HG03575 (cell line): Measurements from ENCODE around the gene GRID1.

Experiments used
- ATAC-seq: cut with Tn5 transposase; IDR thresholded peaks from one replicate; pipeline ENCODE4 v1.9.1; 2021; ENCODE audit not compliant: unreplicated experiment, insufficient number of reproducible peaks, low FRiP score; ENCODE audit errors: extremely low read depth

GRID1 gene

DNA sequence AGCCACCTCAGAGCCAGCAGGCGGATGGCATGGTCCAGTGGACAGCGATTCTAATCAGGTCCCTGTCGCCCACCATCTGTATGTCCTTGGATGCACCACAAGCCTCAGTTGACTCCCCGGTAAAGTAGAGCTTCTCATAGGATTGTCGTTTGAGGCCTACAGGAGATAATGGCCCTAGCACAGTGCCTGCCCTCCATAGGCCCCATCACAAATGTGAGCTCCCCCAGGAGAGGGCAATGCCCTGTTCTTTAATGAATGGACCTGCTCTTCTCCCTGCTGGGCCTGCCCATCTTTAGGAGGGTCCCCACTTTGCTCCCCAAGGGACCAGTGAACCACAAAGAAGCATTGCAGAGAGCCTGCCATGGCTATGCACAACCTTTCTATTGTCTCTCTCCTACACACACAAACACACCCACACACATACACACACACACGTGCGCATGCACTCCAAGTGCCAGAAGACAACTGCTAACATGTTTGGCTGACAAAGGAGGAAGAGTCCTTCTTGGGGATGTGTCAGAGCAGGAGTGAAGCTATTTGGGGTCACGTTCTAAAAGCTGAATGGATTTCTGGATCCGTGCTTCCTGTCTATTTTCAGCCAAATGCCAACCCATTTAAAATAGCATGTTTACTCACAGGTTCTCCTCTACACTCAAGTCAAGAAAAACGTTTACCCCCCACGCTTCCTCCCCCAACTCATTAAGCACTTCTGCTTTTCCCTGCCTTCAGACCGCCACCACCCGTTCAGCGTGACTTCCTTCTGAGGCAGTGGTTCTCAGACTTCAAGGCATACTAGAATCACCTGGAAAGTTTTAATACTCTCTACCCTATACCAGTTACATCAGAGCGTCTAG is 196.1 kb downstream of the GRID1 start:
- no peak for ATAC-seq

DNA sequence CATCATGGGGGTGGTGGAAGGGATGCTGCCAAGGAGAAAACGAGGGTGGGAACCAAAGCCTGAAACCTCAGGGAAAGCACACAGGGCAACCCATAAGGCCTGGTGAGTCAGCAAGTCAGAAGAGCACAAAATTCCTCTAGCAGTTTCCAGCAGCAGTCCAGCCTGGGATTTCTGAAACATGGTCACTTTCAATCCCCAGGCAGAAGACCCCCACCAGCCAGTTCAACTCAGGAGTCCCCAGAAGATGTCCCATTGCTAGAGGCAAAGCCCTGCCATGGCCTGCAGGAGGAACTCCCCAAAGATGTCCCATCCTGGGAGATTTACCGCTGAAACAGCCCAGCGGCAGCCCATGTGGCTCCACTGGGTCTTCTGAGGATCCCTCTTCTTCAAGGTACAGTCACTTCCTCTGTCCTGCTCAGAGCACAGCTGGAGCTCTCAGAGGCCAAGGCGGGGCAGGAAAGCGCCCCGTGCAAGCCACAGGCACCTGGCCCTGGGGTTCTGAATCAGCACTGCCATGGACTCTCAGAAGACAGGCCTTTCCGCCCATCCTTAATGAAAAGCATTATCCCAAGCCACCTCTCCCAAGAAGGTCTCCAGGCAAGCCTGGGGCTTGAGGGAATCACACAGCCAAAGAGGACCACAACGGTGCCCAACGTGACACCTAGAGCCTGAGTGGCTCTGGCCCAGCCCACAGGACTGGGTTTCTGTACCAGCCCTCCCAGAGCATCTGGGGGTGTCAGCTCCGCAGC is 196.9 kb downstream of the GRID1 start:
- ATAC-seq, result no peak

DNA sequence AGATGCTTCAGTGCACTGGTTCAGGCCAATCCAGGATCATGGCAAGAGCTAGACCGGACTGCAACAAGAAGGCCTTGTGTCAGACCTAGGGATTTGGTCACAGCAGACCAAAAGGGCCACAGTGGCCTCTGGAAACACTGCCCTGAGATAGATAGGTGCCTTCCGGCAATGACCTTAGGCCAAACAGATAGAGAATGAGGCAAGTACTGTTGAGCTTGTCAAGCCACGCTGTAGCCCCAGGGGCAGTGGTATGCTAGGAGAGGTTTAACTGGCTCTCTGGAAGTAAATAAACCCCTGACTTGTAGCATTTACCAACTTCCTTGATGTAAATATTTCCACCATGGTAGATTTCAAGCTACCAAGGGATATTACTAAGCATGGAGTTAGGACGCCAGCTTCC is 197.5 kb downstream of the GRID1 start:
- no peak for ATAC-seq

DNA sequence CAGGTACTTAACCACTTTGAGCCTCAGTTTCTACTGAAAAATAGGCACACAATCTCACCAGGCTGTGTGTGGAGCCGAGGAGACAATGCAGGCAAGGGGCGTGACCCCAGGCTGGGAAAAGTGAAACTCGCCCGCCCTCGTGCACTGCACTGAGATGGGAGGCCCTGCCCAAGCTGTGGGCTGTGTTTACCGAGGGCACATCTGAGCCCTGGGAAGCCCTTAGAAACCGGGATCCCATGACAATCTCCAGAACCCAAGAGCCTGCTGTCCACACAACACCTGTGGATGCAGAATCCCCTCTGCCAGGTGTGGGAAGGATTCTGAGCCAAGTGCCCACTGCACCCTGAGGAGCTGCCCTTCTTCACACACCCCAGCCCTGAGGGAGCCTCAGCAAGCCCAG is 198.3 kb downstream of the GRID1 start:
- ATAC-seq, result no peak

DNA sequence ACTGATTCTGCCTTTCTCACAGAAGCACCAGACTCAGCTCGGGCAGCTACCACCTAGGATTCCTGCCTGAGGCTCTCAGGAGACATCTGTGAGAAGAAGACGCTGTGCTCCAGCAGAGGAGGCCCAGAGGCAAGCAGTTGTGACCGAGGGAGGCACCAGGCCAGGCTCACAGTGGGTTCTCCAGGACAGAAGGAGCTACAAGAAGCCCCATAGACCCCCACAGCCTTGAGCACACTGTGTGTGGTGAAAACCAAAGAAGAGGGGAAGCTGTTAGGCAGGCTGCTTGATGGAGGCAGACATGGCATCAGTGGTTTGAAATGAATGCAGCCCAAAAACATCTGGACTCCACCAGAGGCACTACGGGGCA is 198.8 kb downstream of the GRID1 start:
- no peak for ATAC-seq

DNA sequence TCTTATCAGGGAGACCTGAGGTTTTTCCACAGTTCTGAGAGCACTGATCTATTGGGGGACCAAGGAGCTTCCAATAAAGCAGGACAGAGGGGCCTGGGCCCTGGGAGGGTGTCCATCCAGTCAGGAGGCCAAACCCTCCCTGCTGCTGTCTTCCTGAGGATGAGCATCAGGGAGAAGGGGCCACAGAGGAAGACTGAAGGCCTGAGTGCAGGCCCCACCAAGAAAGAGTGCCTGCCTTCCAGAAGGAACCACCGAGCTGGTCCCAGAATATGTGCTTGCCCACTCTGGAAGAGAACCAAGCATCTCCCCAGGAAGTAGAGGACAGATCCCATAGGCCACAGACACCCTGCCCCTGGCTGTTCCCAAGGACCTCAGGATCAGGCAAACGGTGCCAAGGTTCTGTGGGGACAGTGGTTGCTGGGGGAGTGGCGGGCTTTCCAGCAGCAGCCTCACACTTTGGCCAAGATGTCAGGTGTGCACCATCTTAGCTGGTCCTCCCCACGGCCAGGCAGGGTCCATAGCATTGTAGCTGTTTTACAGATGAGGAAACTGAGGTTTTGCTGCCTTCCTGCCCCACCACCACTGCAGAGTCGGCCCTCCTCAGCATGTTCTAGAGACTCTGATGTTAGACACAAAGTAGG is 199.4 kb downstream of the GRID1 start:
- no peak for ATAC-seq

DNA sequence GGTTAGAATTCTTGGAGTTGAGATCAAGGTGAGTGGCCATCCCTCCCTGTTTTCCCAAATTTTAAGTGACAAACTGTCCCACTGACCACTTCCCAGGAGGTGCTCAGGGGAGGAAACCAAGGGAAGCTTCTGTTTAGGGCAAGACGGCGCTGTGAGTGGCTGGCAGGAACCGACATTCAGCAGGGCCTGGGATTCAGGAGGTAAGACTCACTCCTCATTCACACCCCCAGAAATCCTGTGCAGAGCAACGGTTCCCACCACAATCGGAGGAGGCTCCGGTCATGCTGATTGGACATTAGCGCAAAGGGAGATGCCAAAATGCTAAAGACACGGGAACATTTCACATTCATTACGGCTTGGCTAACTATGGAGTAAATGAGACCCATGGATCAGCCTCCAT is 200.9 kb downstream of the GRID1 start:
- ATAC-seq, result no peak

DNA sequence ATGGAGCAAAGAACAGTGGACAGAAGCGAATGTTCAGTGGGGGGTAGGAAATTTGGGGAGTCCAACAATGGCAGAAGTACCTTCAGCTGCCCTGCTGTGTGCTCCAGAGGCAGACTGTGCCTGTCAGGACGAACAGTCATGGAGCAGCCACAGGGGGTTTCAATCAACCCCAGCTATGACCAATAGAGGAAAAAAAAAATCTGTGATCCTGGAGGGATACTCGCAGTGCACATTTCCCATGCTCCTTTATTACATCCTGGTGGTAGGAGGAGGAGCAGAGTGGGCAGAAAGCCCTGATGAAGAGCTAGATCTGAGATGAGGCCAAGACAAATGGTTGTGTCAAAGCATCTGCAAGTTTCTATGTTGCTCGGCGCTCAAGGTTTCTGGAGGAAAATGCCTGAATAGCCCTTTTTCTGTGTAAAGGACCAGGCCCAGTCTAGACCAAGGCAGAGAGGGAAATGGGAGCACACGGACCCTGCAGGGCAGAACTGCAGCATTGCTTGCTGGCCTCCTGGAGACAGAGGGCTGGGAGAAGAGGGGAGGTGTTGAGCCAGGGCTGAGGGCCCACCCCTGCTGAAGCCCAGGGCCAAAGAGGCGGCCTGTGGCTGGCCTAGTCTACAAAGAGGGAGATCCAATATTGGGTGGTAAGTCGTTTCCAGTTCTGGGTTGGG is 201.5 kb downstream of the GRID1 start:
- no peak for ATAC-seq

DNA sequence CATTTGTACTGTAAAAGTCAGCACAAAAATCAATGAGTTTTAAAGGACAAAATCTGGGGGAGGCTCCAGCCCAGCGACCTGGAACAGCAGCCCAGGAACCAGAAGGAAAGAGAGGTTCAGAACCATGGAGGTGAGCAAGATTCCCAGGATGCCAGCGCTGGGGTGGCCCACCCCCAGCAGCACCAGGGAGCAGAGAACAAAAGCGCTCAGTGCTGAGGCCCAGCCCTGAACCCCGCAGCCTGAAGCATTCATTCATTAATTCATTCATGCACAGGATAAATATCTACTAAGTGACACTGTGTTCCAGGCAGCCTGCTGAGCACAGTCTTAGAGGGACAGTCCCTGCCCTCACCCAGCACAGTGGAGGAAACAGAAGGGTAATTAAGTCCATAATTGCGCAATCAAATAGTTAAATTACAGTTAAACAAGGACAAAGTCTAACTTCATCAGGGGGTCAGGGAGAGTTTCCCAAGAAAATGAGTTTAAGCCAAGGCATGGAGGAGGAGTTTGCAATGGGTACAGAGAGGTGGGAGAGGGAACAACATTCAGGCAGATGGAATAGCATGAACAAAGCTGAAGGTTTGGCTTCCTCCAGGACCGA is 202.3 kb downstream of the GRID1 start:
- no peak for ATAC-seq

DNA sequence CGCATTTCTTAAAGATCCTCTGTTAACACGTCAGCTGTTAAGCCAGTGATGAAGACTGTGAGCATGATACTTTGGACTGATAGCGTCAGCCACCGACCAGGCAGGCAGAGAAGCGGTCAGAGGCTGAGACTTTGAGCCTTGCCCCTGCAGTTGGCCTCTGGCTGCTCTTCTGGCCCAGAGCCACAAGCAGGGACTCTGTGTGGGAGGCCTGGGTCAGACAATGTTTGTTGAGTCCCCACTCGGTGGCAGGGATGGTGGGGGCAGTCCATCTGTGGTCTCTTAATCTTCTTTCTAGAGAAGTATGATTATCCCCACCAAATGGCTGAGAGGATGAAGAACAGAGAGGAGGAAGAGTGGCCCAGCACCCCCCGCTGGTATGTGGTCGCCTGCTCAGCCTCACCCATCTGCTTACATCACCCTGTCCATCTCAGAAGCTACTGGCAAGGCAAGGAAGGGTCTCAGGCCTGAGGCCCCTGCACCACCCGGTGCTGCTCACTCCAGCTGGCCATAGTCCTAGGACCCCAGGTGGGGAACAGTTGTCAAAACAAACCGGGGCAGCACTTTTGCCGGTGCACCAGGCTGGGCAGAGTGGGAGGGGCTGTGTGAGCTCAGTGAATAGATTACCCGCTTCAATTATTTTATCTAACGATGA is 202.9 kb downstream of the GRID1 start:
- ATAC-seq, result no peak

DNA sequence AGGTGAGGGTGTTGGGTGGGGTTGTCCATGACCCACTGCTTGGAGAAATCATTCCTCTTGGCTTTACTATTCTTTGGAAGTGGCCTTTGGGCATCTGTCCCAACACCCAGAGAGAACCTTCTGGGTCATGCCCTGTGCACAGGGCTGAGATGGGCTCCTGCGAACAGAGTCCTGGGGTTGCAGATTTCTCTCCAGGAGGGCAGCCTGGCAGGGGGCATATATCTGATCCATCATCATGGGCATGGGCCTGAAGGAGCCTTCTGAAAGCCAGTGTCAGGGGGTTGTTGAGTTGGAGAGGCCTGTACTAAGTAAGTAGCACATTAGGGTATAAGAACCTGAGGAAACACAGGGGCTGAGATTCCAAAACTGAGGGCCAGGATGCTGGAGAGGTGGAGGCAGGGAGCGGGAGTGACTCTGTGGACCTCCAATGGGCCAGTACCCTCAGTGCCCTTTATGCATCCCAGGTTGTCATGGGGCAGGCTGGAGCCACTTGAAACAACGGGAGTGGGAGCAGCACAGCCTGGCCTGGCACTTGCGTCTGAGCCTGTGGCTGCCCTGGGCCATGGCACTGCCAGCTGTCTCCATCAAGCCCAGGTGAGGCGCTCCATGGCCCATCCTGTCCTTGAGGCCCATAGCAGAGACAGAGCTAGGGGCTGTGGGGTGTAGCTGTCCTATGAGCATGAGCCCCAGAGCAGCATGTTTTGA is 203.7 kb downstream of the GRID1 start:
- no peak for ATAC-seq

DNA sequence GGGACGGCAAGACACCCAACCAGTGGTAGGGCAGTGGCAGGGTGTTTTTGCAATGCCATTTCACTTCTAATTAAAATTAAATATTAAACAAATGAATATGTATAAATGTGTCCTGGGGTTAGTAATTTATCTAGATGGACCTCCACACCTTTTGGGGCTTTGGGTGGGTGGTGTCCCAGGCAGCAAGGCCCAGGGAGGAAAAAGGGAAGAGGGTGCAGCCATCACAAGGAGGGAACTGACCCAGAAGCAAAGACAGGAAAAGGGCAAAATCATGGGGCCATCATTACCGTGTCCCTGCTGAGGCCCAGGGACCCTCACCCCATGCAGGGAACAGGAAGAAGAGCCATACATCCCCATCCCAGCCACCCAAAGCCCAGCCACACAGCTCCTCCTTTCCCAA is 204.6 kb downstream of the GRID1 start:
- no peak for ATAC-seq

DNA sequence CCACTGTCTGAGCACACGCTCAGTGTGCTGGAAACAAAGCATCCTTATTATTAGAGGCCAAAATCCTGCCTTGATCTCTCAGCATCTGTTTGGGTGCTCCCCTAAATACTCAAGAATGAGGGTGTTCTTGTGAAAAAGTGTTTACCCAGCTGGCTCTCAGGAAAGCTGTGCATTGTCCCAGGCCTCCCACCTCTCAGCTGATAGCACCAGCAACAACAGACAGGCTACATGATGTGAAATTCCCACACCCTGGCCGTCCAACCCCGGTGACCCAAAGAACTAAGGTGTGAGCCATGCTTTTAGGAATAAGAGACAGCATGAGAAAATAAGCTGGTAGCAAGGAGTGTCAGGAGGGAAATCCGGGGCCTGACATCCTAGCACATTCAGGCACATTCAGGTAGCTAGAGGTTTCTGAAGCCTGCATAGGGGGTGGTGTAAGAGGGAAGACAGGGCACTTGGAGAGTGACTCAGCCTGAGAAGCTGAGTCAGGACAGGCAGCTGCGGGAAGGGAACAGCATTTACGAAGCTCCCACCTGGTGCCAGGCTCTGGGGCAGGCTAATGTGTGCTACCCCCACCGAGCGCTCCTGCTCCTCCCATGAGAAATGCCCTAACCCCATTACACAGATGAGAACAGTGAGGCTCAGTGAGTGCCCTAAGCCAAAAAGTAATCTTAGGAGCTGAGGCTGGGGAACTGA is 205.6 kb downstream of the GRID1 start:
- no peak for ATAC-seq

DNA sequence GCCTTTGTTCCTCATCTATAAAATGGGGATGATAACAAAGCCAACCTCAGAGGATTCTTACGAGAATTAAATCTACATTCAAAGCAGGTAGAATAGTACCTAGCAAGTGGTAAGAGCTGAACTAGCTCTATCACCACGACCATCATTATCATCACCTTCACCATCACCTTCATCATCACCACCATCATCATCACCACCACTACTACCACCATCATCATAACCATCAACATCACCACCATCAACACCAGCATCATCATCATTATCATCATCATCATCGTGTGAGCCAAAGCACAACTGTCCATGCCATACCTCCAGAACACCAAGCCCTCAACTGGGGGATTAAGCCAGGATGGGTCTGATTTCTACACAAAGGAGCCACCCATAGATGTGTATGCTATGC is 206.8 kb downstream of the GRID1 start:
- ATAC-seq, result no peak

DNA sequence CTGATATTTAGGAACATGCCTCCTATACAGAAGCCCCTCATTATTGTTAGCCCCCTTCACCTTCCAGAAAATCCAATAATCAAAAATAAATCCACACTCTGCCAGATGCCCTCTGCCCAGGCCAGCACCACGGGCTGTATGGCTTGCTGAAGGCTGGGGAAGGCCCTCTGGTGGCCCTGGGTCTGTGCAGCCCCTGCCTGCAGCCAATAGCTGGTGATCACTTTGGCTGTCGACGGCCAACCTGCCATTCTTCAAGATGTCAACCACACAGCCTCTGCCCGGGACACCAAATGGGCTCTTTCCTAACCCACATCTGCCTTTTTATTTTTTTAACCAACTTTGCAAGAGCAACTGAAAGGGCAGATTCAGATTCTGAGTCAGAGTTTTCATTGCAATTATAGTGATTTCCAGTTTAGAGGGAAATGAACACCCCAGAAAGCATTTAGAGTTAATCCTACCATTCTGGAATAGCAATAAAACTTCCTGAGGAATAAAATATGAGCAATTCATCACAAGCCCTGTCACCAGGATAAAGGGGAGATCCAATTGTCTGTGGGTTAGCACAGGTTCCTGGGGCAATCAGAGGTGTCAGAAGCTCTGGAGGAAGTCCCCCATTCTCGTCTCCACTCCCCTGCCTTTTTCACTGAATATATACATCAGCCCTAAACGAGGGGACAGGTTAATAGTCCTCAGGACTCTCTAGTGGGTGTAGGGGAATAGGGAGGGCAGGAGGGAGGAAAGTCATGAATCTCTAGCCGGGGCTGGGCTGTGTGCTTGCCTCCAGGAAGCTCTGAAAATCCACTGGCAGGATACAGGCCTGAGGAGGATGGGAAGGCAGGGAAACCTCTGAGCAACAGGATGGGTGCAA is 211.3 kb downstream of the GRID1 start:
- no peak for ATAC-seq

DNA sequence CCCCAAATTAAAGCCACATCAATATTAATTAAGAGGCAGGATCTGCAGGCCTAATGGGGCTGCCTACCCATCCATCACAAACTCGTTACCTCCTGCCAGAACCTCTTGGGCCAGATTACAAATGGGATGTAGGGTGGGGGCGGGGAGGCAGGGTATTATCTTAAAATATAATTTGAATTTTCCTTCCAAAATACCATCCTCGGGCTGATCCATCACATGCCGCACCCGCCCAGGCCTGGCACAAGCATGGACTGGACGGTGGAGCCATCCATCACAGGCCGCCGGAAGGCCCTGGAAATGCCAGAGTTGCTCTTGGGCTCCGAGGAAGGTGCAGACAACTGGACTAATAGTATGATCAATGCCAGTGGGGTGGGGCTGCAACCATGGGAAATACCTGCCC is 212.8 kb downstream of the GRID1 start:
- no peak for ATAC-seq

DNA sequence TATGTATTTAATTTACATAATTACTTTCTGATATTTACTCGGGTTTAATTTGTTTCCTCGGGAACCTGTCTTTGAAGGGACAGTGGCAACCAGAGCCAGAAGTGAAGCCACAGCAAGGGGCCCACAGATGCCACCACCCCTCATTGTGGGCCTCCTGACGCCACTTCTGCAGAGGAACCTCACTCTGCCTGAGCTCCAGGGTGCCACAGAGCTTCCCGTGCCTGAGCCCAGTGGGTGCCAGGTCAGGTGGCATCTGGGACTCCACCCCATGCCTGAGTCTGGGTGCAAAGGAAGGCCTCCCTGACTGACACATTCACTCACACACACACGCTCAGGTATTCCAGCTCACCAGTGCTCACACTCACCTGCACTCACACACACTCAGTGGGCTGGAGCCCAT is 213.7 kb downstream of the GRID1 start:
- ATAC-seq, result no peak
